Panc1 (cell line): ENCODE data around the gene POLR3K.

ENCODE experiments used
- CTCF ChIP-seq: fragments of 450-650 bp; IDR thresholded peaks from 2 replicates; pipeline ENCODE4 v1.5.1; 2017; ENCODE audit warnings: mild to moderate bottlenecking
- POLR2AphosphoS5 ChIP-seq: IDR thresholded peaks from 2 replicates; pipeline ENCODE4 v1.6.1; 2012; ENCODE audit warnings: mild to moderate bottlenecking, low read depth, low read length, moderate library complexity
- REST ChIP-seq, 2 experiments: IDR thresholded peaks; 2 replicates each; pipeline ENCODE4 v1.6.1; 2011 to 2012; ENCODE audit warnings: low read depth in 2 of 2, control low read depth in 1 of 2, low read length in 1 of 2, mild to moderate bottlenecking in 1 of 2, moderate library complexity in 1 of 2; ENCODE audit not compliant: insufficient read depth in 1 of 2

- no peak for TF ChIP-seq CTCF
- no peak for TF ChIP-seq POLR2AphosphoS5
- no peak for TF ChIP-seq REST (IDR thresholded peaks at IDR 0.05; ENCODE audit: insufficient read depth in 1 of 2, low read depth in 2 of 2, low read length in 1 of 2)
Measured at GRCh38 chr16:102060-102855, 48.9 kb upstream of the POLR3K start.
